Measurements from ENCODE around the gene WNK2. TPM values are rescaled to one million over a fixed set of nuclear protein-coding genes. Genes with fewer than 3 reads are reported as not detected.

The WNK2 gene
- total RNA-seq, 2 experiments from 2014 or later: not detected

DNA sequence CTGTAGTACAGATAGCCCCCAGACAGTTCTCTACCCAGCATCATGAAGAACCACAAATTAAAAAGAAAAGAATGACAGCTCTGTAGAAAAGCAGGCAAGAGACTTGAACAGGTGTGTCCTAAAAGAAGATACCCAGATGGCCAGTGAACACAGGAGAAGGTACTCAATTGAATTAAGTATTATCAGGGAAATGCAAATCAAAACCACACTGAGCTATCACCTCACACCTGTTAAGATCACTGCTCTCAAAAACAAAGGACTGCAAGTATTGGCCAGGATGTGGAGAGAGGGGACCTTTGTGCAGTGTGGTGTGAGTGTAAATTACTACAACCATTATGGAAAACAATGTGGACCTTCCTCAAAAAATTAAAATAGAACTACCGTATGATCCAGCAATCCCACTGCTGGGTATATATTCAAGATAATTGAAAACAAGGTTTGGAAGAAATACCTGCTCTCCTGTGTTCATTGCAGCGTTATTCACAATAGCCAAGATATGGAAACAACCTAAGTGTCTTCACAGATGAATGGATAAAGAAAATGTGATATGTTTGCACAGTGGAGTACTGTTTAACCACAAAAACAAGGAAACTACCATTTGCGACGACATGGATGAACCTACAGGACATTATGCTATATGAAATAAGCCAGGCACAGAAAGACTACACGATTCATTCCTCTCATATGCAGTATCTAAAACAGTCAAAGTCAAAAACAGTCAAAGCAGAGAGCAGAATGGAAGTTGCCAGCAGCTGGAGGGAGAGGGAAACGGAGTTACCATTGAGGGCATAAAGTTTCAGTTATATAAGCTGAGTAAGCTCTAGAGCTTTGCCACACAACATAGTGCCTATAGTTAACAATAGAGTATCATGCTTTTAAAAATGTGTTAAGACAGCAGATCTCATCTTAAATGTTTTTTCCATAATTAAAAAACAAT is 102.6 kb downstream of the WNK2 start:
- Mint-ChIP-seq H3K27ac (no peak overlapping the region), H3K9me3 (no peaks in the 10 kb centered on the region)

DNA sequence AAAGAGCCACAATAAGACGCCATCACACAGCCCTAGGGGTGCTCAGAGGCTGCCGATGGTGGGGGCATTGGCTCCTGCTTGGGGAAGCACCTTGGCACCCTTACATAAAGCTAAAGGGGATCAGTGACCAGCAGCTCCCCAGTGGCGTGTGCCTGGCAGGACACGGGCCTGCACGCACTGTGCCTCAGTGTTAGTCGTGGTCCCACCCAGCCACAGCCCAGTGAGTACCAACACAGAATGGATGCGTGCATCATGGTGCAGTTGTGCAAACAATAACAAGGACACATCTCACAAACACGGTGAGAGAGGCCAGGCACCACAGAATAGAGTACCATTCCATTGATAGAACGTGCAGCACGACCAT is 103.2 kb downstream of the WNK2 start:
- H3K4me3 Mint-ChIP-seq: no peak overlapping the region
- DNase-seq: no peak
- H3K4me1 Mint-ChIP-seq: no peaks in the 10 kb centered on the region
- ChIA-PET CTCF (no interaction called here), POLR2A (no interaction called here)
- no peaks in the 10 kb centered on the region for H3K9me3 Mint-ChIP-seq
- peaks cover 25% of the 10 kb centered on the region for H3K27me3 Mint-ChIP-seq
- H3K36me3 Mint-ChIP-seq (ENCODE audit: low read depth): no peaks in the 10 kb centered on the region
- H3K27ac Mint-ChIP-seq: no peak overlapping the region

More for the DNA sequence above, 102.6 kb downstream of the WNK2 start:
- no peak for DNase-seq
- Mint-ChIP-seq H3K36me3 (ENCODE audit: low read depth) (no peaks in the 10 kb centered on the region), H3K4me3 (no peak overlapping the region), H3K4me1 (no peaks in the 10 kb centered on the region), H3K27me3 (peaks cover 31% of the 10 kb centered on the region)
- CTCF ChIA-PET: no interaction called here
- POLR2A ChIA-PET: no interaction called here

DNA sequence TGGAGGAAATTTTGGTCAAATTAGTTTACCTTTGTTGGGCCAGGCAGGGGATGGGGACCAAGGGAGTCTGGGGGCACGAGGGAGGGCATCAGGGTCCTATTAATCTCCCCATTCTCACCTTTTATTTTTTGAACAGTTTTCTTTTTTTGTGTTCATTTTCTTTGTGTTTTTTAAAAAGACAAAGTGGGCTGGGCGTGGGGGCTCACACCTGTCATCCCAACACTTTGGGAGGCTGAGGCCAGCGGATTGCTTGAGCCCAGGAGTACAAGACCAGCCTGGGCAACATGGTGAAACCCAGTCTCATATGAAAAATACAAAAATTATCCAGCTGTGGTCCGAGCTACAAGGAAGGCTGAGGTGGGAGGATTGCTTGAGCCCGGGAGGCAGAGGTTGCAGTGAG is 103.7 kb downstream of the WNK2 start:
- Mint-ChIP-seq H3K27ac (no peak overlapping the region), H3K27me3 (peaks cover 21% of the 10 kb centered on the region), H3K4me1 (no peaks in the 10 kb centered on the region), H3K4me3 (no peak overlapping the region), H3K36me3 (ENCODE audit: low read depth) (no peaks in the 10 kb centered on the region), H3K9me3 (no peaks in the 10 kb centered on the region)
- CTCF ChIA-PET: no interaction called here
- POLR2A ChIA-PET: no interaction called here
- no peak for DNase-seq

DNA sequence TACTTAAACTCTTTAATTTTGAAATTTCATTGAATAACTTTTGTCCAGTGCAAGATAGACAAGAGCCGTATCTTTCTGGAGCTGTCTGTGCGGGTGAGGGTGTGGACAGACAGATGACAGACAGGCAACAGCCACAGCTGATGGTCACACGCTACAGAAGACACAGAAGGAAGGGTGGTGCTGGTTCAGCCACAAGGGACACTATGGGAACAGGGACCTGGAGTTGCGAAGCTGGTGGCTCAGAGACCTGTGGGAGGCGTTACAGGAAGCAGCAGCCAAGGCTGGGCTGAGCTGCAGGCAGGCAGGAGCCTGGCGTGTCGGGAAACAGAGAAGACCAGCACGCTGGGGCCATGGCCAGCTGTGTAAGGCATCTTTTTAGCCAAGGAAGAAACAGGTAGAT is 104.4 kb downstream of the WNK2 start:
- peak; percentile 2 for DNase-seq
- Mint-ChIP-seq H3K27ac (no peak overlapping the region), H3K36me3 (ENCODE audit: low read depth) (no peaks in the 10 kb centered on the region), H3K27me3 (peaks cover 15% of the 10 kb centered on the region), H3K4me1 (no peaks in the 10 kb centered on the region), H3K9me3 (no peaks in the 10 kb centered on the region), H3K4me3 (no peak overlapping the region)
- ChIA-PET CTCF (interaction anchor here (0.7 kb wide), 1 partner anchor 527 kb away, joined by 3 read pairs; no protein-coding TSS in a partner anchor), POLR2A (no interaction called here)

DNA sequence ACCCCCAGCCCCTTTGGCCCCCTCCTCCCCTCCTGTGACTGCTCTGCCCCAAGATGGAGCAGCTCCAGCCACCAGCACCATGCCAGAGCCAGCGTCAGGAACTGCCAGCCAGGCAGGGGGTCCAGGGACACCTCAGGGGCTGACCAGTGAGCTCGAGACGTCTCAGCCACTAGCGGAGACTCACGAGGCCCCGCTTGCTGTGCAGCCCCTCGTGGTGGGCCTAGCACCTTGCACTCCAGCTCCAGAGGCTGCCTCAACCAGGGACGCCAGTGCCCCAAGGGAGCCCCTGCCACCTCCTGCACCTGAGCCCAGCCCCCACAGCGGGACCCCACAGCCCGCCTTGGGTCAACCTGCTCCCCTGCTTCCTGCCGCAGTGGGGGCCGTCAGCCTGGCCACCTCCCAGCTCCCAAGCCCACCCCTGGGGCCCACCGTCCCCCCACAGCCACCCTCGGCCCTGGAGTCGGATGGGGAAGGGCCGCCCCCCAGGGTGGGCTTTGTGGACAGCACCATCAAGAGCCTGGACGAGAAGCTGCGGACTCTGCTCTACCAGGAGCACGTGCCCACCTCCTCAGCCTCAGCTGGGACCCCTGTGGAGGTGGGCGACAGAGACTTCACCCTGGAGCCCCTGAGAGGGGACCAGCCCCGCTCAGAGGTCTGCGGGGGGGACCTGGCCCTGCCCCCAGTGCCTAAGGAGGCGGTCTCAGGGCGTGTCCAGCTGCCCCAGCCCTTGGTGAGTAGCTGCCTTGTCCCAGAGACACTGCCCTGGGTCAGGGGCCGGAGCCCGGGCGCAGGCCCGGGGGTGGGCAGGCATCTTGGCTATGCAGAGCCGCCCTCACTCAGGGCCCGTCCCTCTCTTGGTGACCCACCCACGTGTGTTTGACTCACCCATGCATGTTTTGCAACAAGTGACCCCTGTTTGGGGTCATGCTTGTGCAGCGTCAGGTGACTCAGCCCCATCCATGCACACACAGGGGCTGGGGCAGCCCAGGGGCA is 105.2 kb downstream of the WNK2 start:
- H3K4me1 Mint-ChIP-seq: no peaks in the 10 kb centered on the region
- H3K36me3 Mint-ChIP-seq (ENCODE audit: low read depth): no peaks in the 10 kb centered on the region
- ChIA-PET POLR2A (no interaction called here), CTCF (interaction anchor here (1.0 to 1.7 kb wide), 2 partner anchors 13 to 19 kb away, joined by 3 read pairs; no protein-coding TSS in a partner anchor)
- H3K4me3 Mint-ChIP-seq: no peak overlapping the region
- no peak overlapping the region for H3K27ac Mint-ChIP-seq
- peak; percentile 4 for DNase-seq
- H3K9me3 Mint-ChIP-seq: no peaks in the 10 kb centered on the region
- H3K27me3 Mint-ChIP-seq: peaks cover 10% of the 10 kb centered on the region

DNA sequence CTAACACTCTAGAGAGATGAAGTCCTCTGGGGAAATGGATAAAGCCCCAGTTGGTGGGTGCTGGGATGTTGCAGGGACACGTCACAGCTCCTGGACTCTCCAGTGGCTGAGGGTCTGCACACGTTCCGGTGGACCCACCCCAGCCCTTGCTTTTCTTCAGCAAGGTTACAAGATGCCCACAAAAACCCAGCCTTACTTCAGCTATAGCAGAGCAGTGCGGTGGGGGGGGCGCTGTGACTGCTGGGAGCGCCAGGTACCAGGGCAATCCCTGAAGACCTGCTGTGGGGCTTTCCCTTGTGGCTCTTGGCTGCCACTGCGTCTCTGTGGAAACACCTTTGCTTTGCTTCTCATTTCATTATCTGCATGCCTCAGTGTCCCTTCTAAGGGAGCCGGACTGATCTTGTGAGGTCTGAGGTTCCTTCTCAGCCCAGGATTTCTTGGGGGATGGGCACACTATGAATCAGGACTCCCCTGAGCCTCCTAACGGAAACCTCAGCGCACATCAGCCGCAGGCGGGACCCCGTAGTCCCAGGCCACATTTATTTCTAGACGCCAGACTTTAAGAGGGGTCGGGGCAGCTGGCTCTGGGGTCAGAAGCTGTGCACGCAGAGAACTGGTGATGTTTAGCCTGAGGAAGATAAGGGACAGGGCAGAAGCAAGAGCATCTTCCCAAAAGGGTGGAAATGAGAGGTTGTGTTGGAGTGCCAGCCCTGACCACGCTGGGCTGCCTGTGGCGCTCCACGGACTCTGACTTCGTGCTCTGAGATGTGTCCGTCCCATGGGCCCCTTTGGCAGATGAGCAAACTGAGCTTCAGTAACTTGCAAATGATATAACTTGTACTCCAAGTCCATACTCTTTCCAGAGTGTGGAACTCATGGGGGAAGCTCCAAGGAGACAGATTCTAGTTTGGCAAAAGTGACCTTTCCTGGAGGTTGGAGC is 106.8 kb downstream of the WNK2 start:
- no peak overlapping the region for H3K4me3 Mint-ChIP-seq
- H3K36me3 Mint-ChIP-seq (ENCODE audit: low read depth): no peaks in the 10 kb centered on the region
- no peak overlapping the region for H3K27ac Mint-ChIP-seq
- POLR2A ChIA-PET: no interaction called here
- no peak for DNase-seq
- CTCF ChIA-PET: interaction anchor here (0.7 to 1.7 kb wide), 4 partner anchors 12 to 53 kb away, joined by 3 to 4 read pairs (median 3); no protein-coding TSS in a partner anchor
- H3K27me3 Mint-ChIP-seq: peaks cover 4% of the 10 kb centered on the region
- peaks cover 3% of the 10 kb centered on the region for H3K4me1 Mint-ChIP-seq
- H3K9me3 Mint-ChIP-seq: no peaks in the 10 kb centered on the region

DNA sequence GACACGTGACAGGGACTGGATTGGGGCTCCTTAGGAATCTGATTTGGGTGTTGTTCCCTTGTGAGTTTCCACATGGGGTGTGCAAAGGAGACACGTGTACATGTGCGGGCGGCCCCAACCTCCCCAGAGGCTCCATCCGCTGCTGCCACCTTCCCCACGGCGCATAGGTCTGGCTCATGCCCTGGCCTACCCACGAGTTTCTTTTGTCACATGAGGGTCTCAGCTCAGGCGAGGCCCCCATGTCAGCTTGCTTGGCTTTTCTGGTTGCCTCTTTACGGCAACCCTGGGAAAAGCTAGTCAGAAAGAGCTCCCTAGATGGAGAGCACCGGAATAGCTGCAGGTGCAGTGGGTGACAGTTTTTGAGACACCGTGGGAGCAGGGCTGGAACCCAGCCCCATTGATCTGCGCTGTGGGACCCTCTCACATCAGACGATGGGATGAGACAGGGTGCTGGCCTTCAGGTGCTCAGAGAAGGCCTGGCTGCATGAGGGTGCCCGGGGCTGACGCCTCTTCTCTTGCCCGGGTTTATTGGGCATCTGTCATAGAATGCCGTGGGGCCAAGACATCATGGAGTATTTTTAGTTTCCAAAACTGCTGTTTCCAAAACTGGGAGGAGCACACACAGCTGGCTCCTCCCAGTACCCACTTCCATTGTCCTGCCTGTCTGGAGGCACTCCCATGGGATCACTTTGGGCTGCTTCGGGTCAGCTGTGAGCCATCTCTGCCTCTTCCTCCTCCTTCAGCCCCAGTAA is 107.8 kb downstream of the WNK2 start:
- H3K36me3 Mint-ChIP-seq (ENCODE audit: low read depth): no peaks in the 10 kb centered on the region
- H3K27ac Mint-ChIP-seq: no peak overlapping the region
- DNase-seq: no peak
- ChIA-PET POLR2A (no interaction called here), CTCF (no interaction called here)
- peaks cover 3% of the 10 kb centered on the region for H3K4me1 Mint-ChIP-seq
- H3K4me3 Mint-ChIP-seq: no peak overlapping the region
- H3K27me3 Mint-ChIP-seq: peaks cover 3% of the 10 kb centered on the region
- no peaks in the 10 kb centered on the region for H3K9me3 Mint-ChIP-seq

DNA sequence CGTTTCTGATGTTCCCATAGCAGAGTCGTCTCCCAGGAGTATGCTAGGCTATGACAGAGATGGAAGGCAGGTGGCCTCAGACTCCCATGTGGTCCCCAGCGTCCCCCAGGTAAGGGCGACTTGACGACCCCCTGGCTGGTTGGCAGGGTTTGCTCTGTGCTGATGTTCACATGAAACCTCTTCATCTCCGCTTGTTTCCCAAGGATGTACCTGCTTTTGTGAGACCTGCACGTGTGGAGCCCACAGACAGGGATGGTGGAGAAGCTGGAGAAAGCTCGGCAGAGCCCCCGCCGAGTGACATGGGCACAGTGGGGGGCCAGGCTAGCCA is 108.3 kb downstream of the WNK2 start:
- H3K27me3 Mint-ChIP-seq: peaks cover 3% of the 10 kb centered on the region
- no peaks in the 10 kb centered on the region for H3K36me3 Mint-ChIP-seq (ENCODE audit: low read depth)
- ChIA-PET POLR2A (no interaction called here), CTCF (no interaction called here)
- H3K27ac Mint-ChIP-seq: no peak overlapping the region
- no peak overlapping the region for H3K4me3 Mint-ChIP-seq
- no peaks in the 10 kb centered on the region for H3K9me3 Mint-ChIP-seq
- H3K4me1 Mint-ChIP-seq: peaks cover 8% of the 10 kb centered on the region
- no peak for DNase-seq

DNA sequence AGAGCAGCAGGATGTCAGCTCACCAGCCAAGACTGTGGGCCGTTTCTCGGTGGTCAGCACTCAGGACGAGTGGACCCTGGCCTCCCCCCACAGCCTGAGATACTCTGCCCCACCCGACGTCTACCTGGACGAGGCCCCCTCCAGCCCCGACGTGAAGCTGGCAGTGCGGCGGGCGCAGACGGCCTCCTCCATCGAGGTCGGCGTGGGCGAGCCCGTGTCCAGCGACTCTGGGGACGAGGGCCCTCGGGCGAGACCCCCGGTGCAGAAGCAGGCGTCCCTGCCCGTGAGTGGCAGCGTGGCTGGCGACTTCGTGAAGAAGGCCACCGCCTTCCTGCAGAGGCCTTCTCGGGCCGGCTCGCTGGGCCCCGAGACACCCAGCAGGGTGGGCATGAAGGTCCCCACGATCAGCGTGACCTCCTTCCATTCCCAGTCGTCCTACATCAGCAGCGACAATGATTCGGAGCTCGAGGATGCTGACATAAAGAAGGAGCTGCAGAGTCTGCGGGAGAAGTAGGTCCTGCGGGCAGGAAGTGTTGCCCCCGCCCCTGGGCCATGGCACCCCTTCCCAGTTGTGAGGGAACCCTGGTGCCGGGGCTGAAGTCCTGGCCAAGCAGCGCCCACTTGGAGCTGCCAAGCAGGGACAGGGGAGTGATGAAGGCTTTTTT is 108.9 kb downstream of the WNK2 start:
- Mint-ChIP-seq H3K27me3 (peaks cover 3% of the 10 kb centered on the region), H3K27ac (no peak overlapping the region), H3K4me3 (no peak overlapping the region), H3K9me3 (no peaks in the 10 kb centered on the region), H3K36me3 (ENCODE audit: low read depth) (no peaks in the 10 kb centered on the region), H3K4me1 (peaks cover 8% of the 10 kb centered on the region)
- ChIA-PET CTCF (no interaction called here), POLR2A (no interaction called here)
- no peak for DNase-seq

DNA sequence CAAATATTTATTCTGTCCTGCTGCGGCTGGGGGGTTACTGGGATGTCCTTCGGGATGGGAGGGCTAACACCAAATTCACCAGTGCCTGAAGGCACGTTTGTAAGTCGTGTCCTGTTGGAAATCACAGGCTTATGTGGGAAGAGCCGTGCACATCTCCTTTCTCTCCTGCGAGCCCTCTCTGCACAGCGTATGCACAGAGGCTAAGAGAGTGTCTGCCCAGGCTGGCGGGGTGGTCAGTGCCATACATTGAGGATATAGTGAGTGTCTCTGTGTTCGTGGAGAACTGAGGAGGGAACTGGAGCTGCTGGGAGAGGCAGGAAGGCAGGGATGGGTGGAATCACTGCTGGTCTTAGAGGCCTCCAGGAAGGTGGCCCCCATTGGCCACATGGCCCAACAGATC is 110.1 kb downstream of the WNK2 start:
- Mint-ChIP-seq H3K27ac (no peak overlapping the region), H3K36me3 (ENCODE audit: low read depth) (no peaks in the 10 kb centered on the region), H3K4me3 (no peak overlapping the region), H3K9me3 (no peaks in the 10 kb centered on the region), H3K27me3 (peaks cover 3% of the 10 kb centered on the region), H3K4me1 (peaks cover 8% of the 10 kb centered on the region)
- ChIA-PET POLR2A (no interaction called here), CTCF (interaction anchor here (1.5 kb wide), 1 partner anchor 140 kb away, joined by 3 read pairs; no protein-coding TSS in a partner anchor)
- DNase-seq: no peak

DNA sequence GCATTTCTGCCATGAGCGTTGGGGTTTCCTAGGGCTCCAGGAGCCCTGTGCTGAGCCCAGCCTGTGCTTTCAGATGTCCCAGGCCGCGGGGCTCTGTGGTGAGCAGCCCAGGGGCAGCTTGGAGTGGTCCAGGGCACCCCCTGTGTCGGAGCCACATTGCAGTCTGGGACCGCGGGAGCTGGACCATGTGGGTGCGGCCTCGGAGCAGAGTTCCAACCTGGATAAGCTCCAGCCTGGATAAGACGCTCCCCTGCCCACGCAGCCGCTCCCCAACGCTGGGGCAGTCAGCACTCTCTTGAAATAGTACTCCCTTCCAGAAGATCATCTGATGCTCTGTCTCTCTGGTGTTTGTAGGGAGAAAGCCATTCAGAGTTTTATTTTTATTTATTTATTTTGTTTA is 111.1 kb downstream of the WNK2 start:
- Mint-ChIP-seq H3K9me3 (no peaks in the 10 kb centered on the region), H3K4me3 (no peak overlapping the region), H3K27ac (no peak overlapping the region), H3K36me3 (ENCODE audit: low read depth) (no peaks in the 10 kb centered on the region), H3K27me3 (peaks cover 3% of the 10 kb centered on the region), H3K4me1 (peaks cover 8% of the 10 kb centered on the region)
- ChIA-PET CTCF (interaction anchor here (0.7 to 1.5 kb wide), 3 partner anchors 22 to 153 kb away, joined by 3 to 4 read pairs (median 4); no protein-coding TSS in a partner anchor), POLR2A (interaction anchor here (0.7 kb wide), 1 partner anchor 993 kb away, joined by 7 read pairs; no protein-coding TSS in a partner anchor)
- DNase-seq: peak; percentile 3
